ENCODE measurements around the gene ANKRD63.

DNA sequence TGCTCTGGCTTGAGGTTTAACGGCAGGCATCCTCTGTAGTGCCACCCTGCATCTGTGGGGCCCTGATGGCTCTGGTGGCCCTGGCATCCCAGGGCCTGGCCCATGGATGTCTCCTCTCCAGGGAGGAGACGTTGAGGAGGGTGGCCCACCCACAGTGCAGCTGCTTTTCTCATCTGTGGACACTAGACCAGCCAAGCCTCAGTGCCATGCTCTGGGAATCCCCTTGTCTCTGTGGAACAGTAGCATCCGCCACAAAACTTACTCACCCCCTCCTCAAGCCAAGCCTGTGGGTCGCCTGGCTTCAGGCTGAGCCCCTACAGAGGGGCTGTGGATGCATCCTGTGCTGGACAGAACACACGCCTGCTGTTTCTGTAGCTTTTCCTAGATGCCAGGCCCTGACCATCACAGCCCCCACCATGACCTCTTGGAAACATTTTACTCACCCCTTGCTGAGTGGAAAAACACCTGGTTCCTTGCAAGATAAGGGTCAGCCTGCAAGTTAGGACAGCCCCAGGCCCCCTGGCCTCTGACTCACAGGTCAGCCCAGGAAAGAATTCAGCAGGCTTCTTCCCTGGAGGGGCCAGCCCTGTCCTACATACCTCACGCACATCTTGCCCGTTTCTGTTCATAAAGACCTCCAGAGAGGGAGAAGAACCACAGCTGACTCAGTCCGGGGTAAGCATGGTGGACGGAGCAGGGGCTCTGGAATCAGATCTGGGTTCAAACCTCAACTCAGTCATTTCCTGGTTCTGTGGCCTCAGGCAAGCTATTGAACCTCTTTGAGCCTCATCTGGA, 25.0 kb downstream of the ANKRD63 start:
- TF ChIP-seq JUN (CRISPR knock-in tag; IDR thresholded peaks at IDR 0.05) (no peak), TEAD4 (CRISPR knock-in tag; IDR thresholded peaks at IDR 0.05) (no peak)
- TF ChIP-seq, protein P1, sequence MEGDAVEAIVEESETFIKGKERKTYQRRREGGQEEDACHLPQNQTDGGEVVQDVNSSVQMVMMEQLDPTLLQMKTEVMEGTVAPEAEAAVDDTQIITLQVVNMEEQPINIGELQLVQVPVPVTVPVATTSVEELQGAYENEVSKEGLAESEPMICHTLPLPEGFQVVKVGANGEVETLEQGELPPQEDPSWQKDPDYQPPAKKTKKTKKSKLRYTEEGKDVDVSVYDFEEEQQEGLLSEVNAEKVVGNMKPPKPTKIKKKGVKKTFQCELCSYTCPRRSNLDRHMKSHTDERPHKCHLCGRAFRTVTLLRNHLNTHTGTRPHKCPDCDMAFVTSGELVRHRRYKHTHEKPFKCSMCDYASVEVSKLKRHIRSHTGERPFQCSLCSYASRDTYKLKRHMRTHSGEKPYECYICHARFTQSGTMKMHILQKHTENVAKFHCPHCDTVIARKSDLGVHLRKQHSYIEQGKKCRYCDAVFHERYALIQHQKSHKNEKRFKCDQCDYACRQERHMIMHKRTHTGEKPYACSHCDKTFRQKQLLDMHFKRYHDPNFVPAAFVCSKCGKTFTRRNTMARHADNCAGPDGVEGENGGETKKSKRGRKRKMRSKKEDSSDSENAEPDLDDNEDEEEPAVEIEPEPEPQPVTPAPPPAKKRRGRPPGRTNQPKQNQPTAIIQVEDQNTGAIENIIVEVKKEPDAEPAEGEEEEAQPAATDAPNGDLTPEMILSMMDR (IDR thresholded peaks at IDR 0.05) = no peak
- TF ChIP-seq, protein P2, sequence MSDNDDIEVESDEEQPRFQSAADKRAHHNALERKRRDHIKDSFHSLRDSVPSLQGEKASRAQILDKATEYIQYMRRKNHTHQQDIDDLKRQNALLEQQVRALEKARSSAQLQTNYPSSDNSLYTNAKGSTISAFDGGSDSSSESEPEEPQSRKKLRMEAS (CRISPR knock-in tag; IDR thresholded peaks at IDR 0.05) = no peak
- TF ChIP-seq, protein P3, sequence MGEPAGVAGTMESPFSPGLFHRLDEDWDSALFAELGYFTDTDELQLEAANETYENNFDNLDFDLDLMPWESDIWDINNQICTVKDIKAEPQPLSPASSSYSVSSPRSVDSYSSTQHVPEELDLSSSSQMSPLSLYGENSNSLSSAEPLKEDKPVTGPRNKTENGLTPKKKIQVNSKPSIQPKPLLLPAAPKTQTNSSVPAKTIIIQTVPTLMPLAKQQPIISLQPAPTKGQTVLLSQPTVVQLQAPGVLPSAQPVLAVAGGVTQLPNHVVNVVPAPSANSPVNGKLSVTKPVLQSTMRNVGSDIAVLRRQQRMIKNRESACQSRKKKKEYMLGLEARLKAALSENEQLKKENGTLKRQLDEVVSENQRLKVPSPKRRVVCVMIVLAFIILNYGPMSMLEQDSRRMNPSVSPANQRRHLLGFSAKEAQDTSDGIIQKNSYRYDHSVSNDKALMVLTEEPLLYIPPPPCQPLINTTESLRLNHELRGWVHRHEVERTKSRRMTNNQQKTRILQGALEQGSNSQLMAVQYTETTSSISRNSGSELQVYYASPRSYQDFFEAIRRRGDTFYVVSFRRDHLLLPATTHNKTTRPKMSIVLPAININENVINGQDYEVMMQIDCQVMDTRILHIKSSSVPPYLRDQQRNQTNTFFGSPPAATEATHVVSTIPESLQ (CRISPR knock-in tag; IDR thresholded peaks at IDR 0.05) = no peak
